Left forelimb (tissue), 1 donor: ENCODE measurements around the gene PLPP3.
"Not testable (repeated sequence)": the region's sequence is repeated elsewhere in the genome, so short reads cannot be mapped to it uniquely, and the experiment has no call there.

Experiments
- DNase-seq: peaks from one replicate; pipeline ENCODE4 v3.0.0-alpha.2; 2018; ENCODE audit warnings: low spot score

PLPP3 gene

DNA sequence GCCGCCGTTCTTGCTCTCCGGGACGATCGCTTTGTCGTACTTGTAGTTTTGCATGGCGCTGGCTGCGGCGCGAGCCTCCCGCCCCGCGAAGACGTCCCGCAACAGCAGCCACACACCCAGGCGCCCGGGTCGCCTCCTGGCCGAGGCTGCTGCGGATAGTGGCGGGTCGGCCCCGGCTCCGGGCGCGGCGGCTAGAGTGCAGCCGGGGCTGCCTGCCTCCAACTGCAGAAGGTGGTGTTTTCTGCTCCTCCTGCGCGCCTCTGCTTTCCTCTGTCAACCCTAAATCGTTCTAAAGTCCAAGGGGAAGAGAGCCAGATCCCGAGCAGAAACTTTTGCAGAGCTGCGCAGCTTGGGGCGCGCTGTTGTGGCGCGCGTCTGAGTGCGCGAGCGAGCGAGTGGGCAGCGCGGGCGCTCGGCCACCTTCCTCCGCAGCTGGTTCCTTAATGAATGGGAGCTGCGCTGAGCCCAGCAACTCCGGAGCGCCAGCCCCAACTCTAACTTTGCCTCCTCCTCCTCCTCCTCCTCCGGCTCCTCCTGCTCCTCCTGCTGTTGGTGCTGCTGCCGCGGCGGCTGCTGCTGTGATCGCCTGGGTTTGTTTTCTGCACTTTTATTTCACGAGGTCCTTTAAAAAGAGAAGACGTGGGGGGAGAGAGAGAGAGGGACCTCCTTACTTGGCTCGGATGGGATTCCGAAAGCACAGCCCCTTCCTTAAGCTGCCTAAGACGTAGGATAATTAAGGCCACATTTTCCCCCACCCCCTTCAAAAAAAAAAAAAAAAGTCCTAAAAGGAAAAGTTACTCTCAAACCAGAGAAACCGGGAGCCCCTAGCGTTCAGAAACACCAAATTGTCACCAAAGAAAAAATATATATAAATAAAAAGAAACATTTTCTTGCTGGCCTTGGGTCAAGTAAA is at the start of gene PLPP3:
Gene PLPP3, minus strand, starts transcription at position 601 of the 913 bp plus-strand sequence. Its CDS starts 547 bp downstream, at position 54.
- DNase-seq = peak; percentile 91

- no peak for DNase-seq
Measured at GRCh38 chr1:56627636-56628039, 48.3 kb upstream of the PLPP3 start.

DNA sequence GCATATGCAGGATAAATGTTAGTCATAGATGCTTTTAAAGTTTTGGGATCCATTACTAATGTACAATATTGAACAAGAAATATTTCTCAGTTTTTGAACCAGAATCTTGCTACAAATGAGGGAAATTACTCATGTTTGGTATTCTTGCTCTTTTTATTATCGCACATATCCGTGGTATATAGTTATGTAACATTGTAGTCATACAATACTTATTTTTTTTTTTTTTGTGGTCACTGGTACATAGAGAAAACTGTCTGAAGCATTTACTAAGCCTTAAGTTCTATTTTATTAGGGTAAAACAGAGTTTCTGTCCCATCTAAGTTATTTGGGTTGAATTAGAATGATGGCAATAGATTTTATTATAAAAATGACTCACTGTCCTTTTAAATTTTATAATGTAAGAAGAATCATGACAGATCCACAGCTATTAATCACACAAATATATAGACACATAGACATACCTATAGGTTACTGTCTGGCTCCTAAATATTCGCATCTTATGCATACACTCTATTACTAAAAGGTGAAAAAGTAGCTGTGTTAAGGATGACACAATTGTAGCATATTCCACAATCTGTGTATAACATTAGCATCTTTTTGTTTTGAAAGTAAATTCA is 47.8 kb upstream of the PLPP3 start:
- no peak for DNase-seq

GRCh38 chr1:56626546-56626945 is 47.2 kb upstream of the PLPP3 start:
- DNase-seq = no peak

DNA sequence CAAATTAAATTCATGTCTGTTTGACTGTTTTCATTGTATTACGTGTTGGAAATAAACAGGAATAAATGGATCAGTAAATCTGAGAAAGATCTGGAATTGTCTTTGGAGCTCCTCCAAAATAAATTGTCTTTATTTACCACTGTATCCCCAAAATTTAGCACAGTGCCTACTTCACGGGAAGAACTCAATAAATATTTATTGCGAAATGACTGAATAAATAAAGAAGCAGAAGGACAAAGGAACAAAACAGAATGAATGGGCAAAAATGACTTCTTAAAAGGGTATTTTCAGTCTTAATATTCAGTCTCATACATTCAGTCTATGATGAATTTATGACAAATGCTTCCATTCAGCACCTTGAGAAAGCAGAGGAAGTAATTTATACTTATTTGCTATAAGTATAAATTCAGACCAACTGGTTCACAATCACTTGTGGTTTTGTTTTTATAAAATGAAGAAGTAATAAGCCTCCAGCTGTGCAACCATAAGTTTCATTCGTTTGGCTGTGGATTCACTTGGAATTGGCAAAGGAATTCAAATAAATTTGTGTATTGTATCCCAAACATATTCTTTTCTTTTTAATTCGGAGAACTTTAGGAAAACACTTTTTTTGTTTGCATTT is 46.6 kb upstream of the PLPP3 start:
- no peak for DNase-seq

- no peak for DNase-seq
Measured at GRCh38 chr1:56617141-56617540, 37.8 kb upstream of the PLPP3 start.

GRCh38 chr1:56610770-56611169 is 31.4 kb upstream of the PLPP3 start:
- not testable (repeated sequence) for DNase-seq

DNA sequence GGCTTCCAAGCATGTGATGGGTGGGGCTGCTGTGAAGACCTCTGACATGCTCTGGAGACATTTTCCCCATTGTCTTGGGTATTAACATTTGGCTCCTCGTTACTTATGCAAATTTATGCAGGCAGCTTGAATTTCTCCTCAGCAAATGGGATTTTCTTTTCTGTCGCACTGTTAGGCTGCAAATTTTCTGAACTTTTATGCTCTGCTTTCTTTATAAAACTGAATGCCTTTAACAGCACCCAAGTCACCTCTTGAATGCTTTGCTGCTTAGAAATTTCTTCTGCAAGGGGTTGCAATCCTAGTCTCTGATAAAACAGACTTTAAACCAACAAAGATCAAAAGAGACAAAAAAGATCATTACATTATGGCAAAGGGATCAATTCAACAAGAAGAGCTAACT is 30.7 kb upstream of the PLPP3 start:
- DNase-seq = not testable (repeated sequence)

- DNase-seq = not testable (repeated sequence)
Measured at GRCh38 chr1:56595397-56596191, 16.2 kb upstream of the PLPP3 start.

GRCh38 chr1:56591909-56592308 is 12.5 kb upstream of the PLPP3 start:
- no peak for DNase-seq

DNA sequence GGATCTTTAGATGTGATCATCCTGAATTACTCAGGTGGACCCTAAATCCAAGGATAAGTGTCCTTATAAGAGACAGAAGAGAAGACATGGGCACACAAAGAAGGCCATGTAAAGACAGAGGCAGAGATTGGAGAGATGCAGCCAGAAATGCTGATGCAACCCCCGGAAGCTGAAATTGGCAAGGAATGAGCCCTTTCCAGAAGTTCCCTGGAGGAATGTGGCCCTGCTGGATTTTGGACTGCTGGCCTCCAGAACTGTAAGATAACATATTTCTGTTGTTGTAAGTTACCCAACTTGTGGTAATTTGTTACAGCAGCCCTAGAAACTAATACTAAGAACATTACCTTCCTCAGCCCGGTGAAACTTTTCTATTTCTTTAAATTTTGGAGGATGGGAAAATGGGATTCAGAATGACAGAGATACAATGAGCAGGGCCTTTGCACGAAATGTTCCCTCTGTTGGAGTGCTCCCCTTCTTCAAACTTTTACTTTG is 11.2 kb upstream of the PLPP3 start:
- DNase-seq = no peak

GRCh38 chr1:56589369-56589768 is 10.0 kb upstream of the PLPP3 start:
- no peak for DNase-seq

GRCh38 chr1:56586502-56586901 is 7.1 kb upstream of the PLPP3 start:
- no peak for DNase-seq

DNA sequence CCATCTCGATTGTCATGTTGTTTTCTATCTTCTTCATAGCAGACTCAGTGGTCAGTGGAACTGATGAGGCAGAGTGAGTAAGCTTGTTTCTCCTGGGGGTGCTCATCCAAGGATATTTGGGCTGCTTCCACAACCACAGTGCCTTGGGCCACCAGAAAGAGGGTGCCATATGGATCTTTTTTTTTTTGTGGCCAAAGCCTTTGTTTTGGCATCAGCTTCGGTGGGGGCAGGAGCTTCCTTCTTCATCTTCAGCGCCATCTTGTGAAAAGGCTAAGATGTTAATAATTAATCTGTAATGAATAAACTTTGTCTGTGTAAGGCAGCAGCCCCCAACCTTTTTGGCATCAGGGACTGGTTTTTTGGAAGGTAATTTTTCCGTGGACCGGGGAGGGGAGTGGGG is 6.6 kb upstream of the PLPP3 start:
- no peak for DNase-seq

- no peak for DNase-seq
Measured at GRCh38 chr1:56584910-56585528, 5.7 kb upstream of the PLPP3 start.

DNA sequence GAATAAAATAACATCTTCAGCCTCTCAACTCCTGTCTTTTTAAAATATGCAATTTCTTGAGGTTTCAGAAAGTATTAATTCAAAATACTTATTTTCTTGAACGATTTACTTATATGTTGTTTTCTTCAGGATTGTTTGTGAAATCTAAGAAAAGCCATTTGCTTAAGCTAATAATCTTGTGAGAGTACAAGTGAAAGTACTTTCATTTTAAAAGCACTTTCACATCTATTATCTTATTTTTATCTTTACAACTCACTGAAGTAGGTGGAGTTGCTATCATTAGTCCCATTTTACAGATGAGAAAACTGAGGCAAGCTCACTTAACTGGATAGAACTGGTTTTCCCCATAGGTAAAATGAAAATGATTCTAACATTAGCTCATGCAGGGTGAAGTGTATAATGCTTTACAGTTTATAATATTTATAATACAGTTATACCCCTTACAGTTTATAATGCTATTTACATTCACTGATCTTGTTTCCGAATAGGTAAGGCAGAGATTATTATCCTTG is 4.7 kb upstream of the PLPP3 start:
- DNase-seq = no peak

GRCh38 chr1:56580771-56581170 is 1.4 kb upstream of the PLPP3 start:
- no peak for DNase-seq

DNA sequence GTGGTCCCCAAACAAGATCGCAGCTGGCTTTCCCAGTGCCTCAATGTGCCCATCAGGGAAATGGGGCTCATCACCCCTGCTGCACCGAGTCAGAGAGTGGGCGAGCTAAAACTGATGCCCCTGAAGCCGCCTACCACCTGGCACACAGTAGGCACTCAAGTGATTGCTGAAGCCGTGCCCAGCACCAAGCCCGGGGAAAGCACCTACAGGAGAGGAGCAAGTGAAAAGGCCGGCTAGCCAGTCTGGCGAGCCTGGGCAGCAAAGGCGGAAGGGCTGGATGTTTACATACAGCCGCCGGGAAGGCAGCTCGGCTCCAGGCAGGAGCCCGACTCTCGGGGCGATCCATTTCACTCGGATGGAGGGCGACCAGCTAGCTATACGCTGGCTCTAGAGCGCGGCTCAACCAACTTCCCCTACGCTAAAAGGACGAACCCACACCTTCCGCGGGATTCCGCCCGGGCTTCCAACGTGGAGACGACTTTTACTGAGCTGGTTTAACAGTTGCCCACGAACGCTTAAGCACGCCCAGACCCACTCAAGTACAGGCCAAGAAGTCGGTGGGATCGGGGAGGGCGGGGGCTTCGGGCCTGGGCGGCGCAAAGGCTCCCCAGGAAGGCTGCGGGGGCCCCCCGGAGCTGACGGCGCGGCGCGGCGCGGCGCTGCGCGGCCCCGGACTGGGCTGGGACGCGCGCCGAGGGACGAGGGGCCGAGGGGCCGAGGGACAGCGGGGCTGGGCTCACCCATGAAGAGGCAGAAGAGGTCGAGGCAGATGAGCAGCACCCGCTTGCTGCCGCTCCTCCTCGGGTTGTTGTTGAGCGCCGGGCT is 1.0 kb downstream of the PLPP3 start:
- DNase-seq = peak; percentile 81

- DNase-seq = peak; percentile 72
Measured at GRCh38 chr1:56577406-56578137, 1.8 kb downstream of the PLPP3 start.
